Raji (cell line): ENCODE measurements around the gene GNAQ.

Source experiments
- POLR2A ChIP-seq: IDR thresholded peaks from 2 replicates; pipeline ENCODE4 v1.6.1; 2011; ENCODE audit warnings: low read depth, low read length, control low read depth; ENCODE audit not compliant: insufficient read depth

Gene GNAQ

DNA sequence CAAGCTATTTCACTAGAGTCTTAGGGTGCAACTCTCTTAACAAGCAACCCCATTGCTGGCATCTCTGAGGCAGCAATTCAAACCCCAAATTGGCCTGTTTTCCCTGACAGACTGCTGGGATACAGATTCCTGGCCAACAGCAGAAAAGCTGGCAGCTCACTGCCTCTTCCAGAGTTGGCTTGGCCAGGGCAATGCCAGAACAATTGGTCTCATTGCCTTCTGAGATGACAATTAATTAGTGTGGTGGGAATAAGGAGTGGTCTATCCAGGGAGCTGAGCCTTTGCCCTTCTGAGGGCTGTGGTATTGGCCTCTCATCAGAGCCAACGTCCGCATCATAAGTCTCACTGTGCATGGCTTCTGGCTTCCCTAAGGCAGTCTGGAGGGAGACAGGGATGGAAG is 183.2 kb downstream of the GNAQ start:
- TF ChIP-seq POLR2A, result no peak

DNA sequence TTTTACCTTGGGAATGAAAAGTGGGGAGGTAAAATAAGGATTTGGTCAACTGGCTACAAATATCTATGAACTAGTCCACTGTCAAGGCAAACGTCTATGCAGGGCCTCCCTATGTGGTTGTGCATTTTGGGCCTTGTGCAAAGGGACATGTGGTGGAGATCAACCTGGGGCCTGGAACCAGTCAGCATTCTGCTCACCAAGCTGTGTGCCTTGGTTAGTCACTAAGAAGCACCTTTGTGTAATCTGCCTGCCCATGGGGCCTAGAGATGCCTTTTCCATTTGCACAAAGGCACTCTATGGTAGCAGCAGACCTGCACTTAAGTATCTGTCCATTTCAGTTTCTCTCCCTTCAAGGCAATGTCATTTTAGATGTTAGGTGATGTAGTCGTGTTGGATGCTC is 184.0 kb downstream of the GNAQ start:
- no peak for TF ChIP-seq POLR2A

DNA sequence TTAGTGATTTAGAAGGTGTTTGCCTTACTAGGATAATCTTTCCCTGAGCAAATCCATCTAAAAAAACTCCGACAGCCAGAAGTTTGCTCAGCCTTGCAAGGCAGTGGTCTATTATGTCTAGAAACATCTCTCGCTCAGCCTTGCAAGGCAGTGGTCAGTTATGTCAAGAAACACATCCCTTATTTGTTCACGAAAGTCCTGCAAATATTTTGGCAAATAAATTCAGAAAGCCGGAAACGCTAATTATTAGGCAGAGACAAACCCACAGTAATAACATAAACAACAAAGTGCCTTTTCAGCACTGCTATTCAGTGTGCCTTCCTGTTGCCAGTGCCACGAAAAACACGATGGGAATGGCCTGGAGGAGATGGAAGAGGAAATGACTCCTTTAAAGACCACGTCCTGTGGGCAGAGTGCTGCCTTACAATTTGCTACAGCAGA is 184.5 kb downstream of the GNAQ start:
- no peak for TF ChIP-seq POLR2A

DNA sequence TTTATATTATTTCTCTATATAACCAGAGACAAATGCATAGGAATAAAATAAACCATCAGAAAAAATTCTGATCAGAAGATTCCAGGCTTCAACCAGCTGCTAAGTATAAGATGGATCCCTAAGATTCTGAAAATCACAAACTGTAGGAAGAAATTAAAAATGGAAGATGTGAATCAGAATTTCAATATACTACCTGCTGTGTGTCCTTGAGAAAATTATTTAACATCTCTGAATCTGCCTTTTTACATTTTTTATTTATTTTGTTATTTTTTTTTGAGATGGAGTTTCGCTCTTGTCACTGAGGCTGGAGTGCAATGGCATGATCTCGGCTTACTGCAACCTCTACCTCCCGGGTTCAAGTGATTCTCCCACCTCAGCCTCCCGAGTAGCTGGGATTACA is 187.2 kb downstream of the GNAQ start:
- no peak for TF ChIP-seq POLR2A

DNA sequence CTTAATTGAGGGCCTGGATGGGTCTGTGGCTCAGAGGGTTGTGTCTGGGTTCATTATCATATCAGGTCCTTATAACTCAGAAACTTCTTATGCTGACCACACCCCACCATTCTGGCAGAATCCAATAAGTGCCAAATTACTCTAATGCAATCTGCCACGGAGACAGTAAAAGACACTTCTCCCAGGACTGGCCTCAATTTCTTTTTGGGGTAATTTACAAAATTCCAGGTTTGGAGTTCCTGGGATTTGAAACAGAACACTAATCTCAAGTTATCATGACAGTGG is 187.8 kb downstream of the GNAQ start:
- TF ChIP-seq POLR2A, result no peak

DNA sequence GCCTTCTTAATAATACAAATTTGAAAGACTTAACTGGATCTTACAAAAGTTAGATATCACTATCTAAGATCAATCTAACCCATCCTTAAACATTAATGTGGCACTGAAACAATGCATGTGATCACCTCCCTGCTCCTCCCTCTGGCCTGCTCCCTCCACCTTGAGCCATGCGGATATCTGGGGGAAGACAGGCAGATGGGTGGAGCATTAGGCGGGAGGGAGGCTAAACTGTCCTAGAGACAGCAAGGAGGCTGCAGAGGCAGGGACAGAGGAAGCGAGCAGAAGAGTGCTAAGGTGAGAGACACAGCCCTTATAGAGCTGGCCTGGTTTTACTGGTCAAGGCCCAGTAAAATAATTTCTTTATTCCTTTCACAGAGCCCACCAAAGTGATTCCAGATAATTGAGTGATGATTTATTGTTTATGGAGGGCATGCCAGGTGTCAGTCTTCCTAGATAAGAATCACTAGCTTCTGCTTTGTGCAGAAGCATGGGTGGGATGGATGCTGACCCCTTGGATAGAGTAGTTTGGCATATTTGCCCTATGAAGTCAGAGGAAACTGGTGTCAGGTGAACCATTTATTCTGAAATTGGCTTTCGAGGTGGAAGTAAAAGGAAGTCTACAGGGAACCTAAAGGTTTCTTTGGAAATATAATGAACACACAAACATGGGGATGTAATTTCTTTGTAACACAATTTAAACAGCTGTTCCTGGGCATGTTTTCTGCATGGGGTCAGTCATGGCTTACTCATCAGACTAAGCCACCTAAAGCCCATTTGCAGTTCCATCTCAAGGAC is 188.3 kb downstream of the GNAQ start:
- no peak for TF ChIP-seq POLR2A

DNA sequence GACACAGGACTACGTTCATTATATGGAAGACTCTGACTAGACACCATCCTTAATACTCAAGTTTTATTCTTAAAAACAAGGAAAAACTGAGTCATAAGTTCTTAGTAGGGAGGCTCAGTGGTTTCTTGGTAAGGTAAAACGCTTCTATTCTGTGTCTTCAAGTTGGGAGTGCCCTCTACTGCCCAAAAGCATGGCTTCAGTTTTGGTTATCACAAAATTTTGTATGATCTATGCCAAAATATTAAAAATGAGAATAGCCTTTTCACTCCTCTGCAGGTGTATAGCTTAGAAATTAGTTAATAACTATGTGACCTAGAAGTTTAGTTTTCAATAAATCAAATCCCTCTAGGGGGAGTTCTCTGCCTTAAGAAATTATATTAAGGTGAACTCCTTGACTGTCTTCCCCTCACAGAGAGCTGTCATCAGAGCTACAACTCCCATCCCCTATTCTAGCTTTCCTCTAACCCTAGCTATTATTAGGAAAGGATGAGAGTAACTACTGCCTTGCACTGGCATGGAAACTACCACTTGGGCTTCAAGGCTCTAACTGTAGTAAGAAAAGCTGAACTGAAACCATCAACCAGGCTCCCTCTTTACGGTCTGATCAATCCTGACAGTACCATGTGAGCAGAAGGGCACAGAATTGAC is 189.7 kb downstream of the GNAQ start:
- no peak for TF ChIP-seq POLR2A

DNA sequence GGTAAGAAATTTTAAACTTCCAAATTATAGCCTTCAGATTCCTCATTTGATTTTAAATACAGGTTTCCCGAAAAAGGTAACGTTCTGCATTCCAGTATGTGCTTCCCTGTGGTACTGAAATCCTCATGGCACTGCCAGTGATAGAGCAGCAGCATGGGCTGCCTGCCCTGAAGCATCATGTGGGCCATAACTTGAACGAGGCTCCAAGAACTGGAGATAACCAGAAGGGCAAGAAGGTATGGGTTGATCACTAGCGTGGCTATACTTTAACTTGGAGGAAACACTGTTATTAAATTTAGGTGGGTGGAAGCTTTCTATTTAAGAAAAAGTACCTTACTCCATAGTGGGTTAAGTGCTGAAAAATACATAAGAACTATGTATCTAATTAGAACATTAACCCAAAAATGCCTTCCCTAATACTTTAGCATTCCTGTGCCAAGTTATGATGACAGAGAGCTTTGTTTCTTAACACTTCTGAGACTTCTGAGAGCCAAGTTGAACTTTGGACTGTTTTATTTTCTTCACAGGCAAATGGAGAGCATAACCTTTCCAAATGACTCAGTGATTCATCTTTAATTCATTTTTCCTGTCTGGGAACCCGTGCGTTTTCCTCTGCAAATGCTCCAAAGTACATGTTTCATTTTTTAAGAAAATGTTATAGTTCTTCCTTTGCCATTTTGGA is 192.0 kb downstream of the GNAQ start:
- TF ChIP-seq POLR2A, result no peak

DNA sequence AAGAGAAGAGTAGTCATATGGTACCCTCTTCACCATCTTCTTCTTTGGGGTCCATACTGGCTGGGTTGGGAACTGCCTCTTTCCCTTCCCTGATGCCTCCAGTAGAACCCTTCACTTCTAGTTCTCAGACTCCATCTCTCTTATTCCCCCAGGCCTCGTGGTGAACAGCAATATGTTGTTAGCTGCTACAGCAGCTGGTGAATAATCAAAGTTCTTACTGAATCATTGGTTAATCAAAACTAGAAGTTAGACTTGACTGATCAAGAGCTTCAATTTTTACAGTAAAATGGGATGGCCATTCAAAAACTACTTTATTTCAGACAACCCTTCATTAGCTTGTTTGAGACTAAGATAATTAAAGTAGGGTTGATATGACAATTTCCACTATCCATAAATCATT is 192.6 kb downstream of the GNAQ start:
- TF ChIP-seq POLR2A, result no peak

DNA sequence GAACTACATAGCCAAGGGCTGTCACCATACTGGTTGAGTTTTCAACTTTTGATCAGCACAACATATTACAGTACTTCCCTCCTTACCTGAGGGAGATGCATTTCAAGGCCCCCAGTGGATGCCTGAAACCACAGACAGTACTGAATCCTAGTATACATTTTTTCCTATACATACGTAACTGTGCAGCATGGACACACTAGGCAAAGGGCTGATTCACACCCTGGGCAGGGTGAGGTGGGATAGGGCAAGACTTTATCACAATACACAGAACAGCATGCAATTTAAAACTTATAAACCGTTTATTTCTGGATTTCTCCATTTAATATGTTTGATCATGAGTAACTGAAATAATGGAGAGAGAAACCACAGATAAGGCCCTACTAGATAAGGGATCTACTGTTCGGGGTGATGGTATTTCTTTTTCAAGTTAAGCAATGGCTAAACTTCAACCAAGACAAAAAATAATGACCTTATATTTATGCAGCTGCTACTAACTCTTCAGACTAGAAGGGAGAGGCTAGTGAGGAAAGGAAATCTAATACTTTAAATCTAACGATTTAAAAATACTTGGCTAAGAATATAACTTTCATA is 196.6 kb downstream of the GNAQ start:
- TF ChIP-seq POLR2A, result no peak

DNA sequence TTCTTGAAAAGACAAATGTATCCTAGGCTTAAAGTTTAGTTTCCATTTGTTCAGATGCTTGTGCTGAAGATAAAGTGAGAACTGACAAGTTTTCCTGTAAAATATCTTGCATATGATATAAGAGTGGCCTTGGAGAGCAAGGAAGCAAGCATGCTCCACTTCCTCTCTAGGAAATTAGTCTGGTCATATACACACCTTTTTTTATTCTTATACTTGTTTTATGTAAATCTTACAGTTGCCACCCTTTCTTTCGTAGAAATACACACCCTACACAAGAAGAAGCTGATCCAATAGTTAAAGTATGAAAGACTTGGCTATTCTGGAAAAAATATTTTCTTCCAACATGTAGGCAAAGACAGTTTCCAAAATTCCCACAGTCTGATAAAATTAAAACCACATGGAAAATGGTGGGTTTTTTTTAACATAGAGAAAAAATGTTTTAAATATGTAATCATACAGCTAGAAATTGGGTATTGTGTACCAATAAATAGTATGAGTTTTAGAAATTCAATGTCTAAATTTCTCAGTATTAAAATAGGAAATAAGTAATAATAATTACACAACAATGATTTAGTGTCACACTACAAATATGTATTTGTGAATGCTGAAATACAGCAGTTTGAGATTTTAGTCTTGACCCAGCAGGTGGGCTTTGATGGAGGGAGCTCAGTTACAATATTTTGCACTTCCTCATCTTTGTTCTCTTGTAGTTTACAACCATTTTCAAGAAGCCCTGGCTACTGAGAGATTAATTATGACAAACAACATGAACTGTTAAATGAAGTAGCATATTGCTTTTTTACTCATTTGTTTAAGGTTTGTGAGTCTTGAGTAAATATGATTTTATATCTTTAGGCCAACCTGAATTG is 197.8 kb downstream of the GNAQ start:
- no peak for TF ChIP-seq POLR2A

DNA sequence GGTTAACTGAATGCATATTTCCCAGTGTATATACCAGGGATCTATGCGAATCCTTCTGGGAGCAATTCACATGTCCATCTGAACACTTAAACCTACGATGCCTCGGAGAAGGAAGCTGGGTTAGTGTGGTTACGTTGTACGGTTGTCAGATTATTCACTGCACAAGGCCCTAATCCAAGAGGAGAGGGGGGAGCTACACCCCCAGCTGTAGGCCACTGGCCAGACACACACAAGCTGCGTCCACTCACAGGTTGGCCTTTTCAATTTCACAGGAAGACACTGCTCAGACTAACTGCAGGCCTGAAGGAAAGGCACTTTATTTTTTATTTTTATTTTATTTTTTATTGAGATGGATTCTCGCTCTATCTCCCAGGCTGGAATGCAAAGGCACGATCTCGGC is 199.0 kb downstream of the GNAQ start:
- TF ChIP-seq POLR2A, result no peak

DNA sequence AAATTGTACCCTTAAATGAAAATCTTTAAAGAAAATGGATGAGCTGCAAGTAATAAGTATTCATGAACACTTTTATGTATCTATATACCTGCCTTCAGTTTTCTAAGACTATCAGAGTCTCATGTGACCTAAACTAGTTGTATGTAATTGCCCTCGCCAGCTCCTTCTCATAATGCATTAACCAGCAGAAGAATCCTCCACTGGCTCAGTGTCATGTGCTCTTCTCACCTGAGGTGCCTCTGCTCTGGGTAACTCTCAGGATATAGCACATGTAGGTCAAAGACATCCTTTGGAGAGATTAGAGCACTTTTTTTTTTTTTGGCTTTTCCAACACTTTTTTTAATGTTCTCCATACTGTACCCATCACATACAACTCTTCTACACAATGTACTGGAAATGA is 199.8 kb downstream of the GNAQ start:
- no peak for TF ChIP-seq POLR2A

DNA sequence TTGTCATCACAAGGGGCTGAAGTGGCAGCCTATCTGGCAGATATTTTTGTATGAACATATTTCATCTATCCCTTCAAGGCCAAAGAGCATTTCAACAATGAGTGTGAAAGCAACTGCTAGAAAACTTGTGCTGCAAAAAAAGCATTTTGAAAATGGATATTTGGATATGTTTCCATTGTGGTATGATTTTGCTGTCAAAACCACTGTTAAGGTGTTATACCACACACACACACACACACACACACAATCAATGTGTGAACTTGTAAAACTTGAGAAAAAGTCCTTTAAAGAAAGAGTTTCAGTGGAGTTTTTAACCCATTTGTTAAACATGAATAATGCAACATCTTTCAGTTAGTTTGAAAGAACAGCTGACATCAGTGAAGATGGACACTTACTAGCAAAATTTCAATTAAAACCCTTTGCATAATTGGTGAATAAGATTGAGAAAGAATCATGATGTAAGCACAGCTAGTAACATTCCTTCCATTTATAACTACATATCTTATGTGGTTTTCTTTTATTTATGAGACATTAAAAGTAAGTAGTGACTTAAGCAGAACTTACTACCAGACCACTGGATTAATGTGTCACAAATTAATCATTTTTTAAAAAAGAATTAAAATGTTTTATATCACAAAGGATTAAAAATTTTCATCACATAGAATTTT is 200.9 kb downstream of the GNAQ start:
- TF ChIP-seq POLR2A, result no peak
